GM18511 (cell line): ENCODE measurements around the gene AKAP13.
"Not testable (repeated sequence)": the region's sequence is repeated elsewhere in the genome, so short reads cannot be mapped to it uniquely, and the experiment has no call there.

ENCODE experiments used
- ATAC-seq: cut with Tn5 transposase; IDR thresholded peaks from one replicate; pipeline ENCODE4 v1.9.1; 2021; ENCODE audit warnings: mild to moderate bottlenecking, moderate library complexity; ENCODE audit not compliant: unreplicated experiment

AKAP13 gene

GRCh38 chr15:85583442-85583841 is 203.0 kb downstream of the AKAP13 start:
- ATAC-seq, result no peak

- ATAC-seq, result peak; percentile 47
Measured at GRCh38 chr15:85583923-85584390, 203.6 kb downstream of the AKAP13 start.

- no peak for ATAC-seq
Measured at GRCh38 chr15:85584872-85585271, 204.5 kb downstream of the AKAP13 start.

GRCh38 chr15:85586196-85586595 is 205.8 kb downstream of the AKAP13 start:
- ATAC-seq, result not testable (repeated sequence)

GRCh38 chr15:85587707-85588411 is 207.5 kb downstream of the AKAP13 start:
- no peak for ATAC-seq

- no peak for ATAC-seq
Measured at GRCh38 chr15:85588677-85589076, 208.3 kb downstream of the AKAP13 start.

GRCh38 chr15:85589851-85590250 is 209.4 kb downstream of the AKAP13 start:
- no peak for ATAC-seq

- no peak for ATAC-seq
Measured at GRCh38 chr15:85591622-85592021, 211.2 kb downstream of the AKAP13 start.

GRCh38 chr15:85592148-85592547 is 211.7 kb downstream of the AKAP13 start:
- no peak for ATAC-seq

GRCh38 chr15:85593809-85594445 is 213.5 kb downstream of the AKAP13 start:
- no peak for ATAC-seq

GRCh38 chr15:85595804-85596536 is 215.6 kb downstream of the AKAP13 start:
- no peak for ATAC-seq

GRCh38 chr15:85597155-85597815 is 216.9 kb downstream of the AKAP13 start:
- ATAC-seq, result no peak

GRCh38 chr15:85598219-85598618 is 217.8 kb downstream of the AKAP13 start:
- ATAC-seq, result no peak

- ATAC-seq, result no peak
Measured at GRCh38 chr15:85598718-85599398, 218.5 kb downstream of the AKAP13 start.

- ATAC-seq, result no peak
Measured at GRCh38 chr15:85600001-85600400, 219.6 kb downstream of the AKAP13 start.

GRCh38 chr15:85603160-85603559 is 222.8 kb downstream of the AKAP13 start:
- ATAC-seq, result no peak

GRCh38 chr15:85603703-85604102 is 223.3 kb downstream of the AKAP13 start:
- ATAC-seq, result no peak

- ATAC-seq, result no peak
Measured at GRCh38 chr15:85604194-85604593, 223.8 kb downstream of the AKAP13 start.

GRCh38 chr15:85606738-85607137 is 226.3 kb downstream of the AKAP13 start:
- no peak for ATAC-seq

GRCh38 chr15:85607141-85607806 is 226.9 kb downstream of the AKAP13 start:
- ATAC-seq, result no peak
